NT2/D1 (cell line): Measurements from ENCODE around the gene WRAP53.

Experiments
- DNase-seq: peaks from one replicate; pipeline ENCODE4 v3.0.0-alpha.2; 2011; ENCODE audit warnings: low read depth, low spot score
- H3K27me3 ChIP-seq: 2 replicates; pipeline ENCODE4 v1.6.0; 2011; ENCODE audit warnings: mild to moderate bottlenecking; ENCODE audit not compliant: insufficient read length, insufficient read depth
- H3K36me3 ChIP-seq: 2 replicates; pipeline ENCODE4 v1.6.1; 2011; ENCODE audit warnings: mild to moderate bottlenecking, low read length, mixed read lengths; ENCODE audit not compliant: insufficient read depth, insufficient read length
- H3K4me1 ChIP-seq: 2 replicates; pipeline ENCODE4 v1.5.1; 2011; ENCODE audit not compliant: insufficient read depth, insufficient read length
- H3K4me3 ChIP-seq: 2 replicates; pipeline ENCODE4 v1.5.1; 2011; ENCODE audit warnings: low read depth; ENCODE audit not compliant: insufficient read length
- H3K9ac ChIP-seq: 2 replicates; pipeline ENCODE4 v1.6.0; 2011; ENCODE audit warnings: low read depth; ENCODE audit not compliant: insufficient read length
- H3K9me3 ChIP-seq: 2 replicates; pipeline ENCODE4 v1.5.1; 2011; ENCODE audit warnings: mild to moderate bottlenecking, low read length; ENCODE audit not compliant: insufficient read depth
- SUZ12 ChIP-seq: IDR thresholded peaks from 2 replicates; pipeline ENCODE4 v1.6.1; 2011; ENCODE audit not compliant: insufficient read length, insufficient read depth; ENCODE audit errors: extremely low read depth
- YY1 ChIP-seq: IDR thresholded peaks from 2 replicates; pipeline ENCODE4 v1.6.1; 2011; ENCODE audit not compliant: insufficient read length, insufficient read depth
- ZNF274 ChIP-seq: IDR thresholded peaks from 2 replicates; pipeline ENCODE4 v1.6.1; 2011; ENCODE audit warnings: mild to moderate bottlenecking, low read depth, low read length

Gene WRAP53

DNA sequence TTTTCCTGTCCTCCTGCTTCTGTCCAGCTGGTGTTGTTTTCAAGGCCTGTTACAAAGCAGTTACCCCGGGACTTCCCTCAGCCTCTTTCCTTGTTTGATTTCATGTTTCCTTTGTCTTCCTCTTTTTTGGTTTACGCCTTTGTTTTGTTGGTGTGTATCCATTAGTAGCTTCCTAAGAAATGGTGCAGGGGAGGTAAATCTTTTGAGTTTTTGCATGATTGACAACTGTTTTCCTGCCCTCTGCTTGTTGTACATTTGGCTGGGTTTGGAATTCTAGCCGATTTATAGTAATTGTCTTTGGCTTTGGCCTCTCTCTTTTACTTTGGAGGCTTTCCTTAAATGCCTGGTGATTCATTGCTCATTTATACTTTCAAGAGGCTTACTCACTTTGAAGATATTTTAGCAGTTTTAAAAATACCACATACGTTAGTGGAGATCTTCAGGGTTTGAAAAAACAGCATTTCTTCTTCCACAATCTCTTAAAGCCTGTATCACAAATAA is 62.1 kb downstream of the WRAP53 start:
- Histone ChIP-seq H3K9me3 (no peaks in the 10 kb centered on the region), H3K4me3 (no peak overlapping the region), H3K4me1 (no peaks in the 10 kb centered on the region), H3K9ac (no peak overlapping the region), H3K36me3 (no peaks in the 10 kb centered on the region), H3K27me3 (no peaks in the 10 kb centered on the region)
- TF ChIP-seq ZNF274: no peak
- TF ChIP-seq YY1: no peak
- no peak for TF ChIP-seq SUZ12
- no peak for DNase-seq
